ENCODE data around the gene ARX. TPM values are rescaled to one million over a fixed set of nuclear protein-coding genes. Genes with fewer than 3 reads are reported as not detected.

ARX gene
- polyA plus RNA-seq, 3 donors = not detected

DNA sequence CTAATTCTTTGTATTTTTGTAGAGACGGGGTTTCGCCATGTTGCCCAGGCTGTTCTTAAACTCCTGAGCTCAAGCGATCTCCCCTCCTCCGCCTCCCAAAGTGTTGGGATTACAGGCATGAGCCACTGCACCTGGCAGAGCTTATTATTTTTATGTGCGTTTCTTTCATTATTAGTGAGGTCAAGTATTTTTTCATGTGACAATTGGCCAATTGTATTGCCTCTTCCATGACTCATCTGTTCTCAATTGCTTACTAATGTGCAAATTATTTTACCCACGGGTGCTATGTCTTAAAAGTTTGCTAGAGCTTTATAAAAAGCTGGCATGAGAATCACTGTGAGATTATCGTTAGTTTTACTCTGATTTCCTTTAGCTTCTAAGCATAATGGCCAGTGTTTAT, 13.0 kb upstream of the ARX start:
- Mint-ChIP-seq H3K36me3 (no peaks in the 10 kb centered on the region), H3K27ac (no peak overlapping the region), H3K4me1 (no peaks in the 10 kb centered on the region), H3K9me3 (peaks cover 0 to 2% (median 0%) of the 10 kb centered on the region in 7 donors), H3K4me3 (no peak overlapping the region), H3K27me3 (ENCODE audit: low read depth in 3 of 3) (peaks cover 23 to 42% (median 36%) of the 10 kb centered on the region in 3 donors)
- H3K4me1 ChIP-seq (ENCODE audit: control insufficient read depth in 1 of 2, insufficient read depth in 2 of 2, low read length in 2 of 2) = no peaks in the 10 kb centered on the region
- no CpG with 5 or more reads among the region's 7 CpGs for WGBS (ENCODE audit: insufficient coverage)
- H3K4me2 ChIP-seq (replicated peaks; ENCODE audit: extremely low read depth, low read length, poor library complexity, severe bottlenecking) = no peak overlapping the region
- H3K36me3 ChIP-seq (replicated peaks in 1 of 2; ENCODE audit: control insufficient read depth in 1 of 2, insufficient read depth in 2 of 2, low read length in 2 of 2) = no peaks in the 10 kb centered on the region
- no peak overlapping the region for H2AFZ ChIP-seq (ENCODE audit: insufficient read depth, low read depth, low read length, poor library complexity, severe bottlenecking)
- intact Hi-C loops (cut with micrococcal nuclease) = no loop called here
- H4K20me1 ChIP-seq (ENCODE audit: insufficient read depth, low read length) = no peaks in the 10 kb centered on the region
- DNase-seq = no peak
- no peaks in the 10 kb centered on the region for H3K9me3 ChIP-seq (replicated peaks in 1 of 2; ENCODE audit: control insufficient read depth in 1 of 2, insufficient read depth in 1 of 2, low read length in 2 of 2)
- H3K27me3 ChIP-seq (ENCODE audit: control insufficient read depth in 2 of 2, insufficient read depth in 2 of 2, low read length in 2 of 2) = peaks cover 13 to 24% of the 10 kb centered on the region in 2 donors
- H3K9ac ChIP-seq (ENCODE audit: insufficient read depth, low read length, poor library complexity, severe bottlenecking) = no peak overlapping the region
- no peaks in the 10 kb centered on the region for H3K79me2 ChIP-seq (ENCODE audit: insufficient read depth, low read length)
- TF ChIP-seq, protein P1, sequence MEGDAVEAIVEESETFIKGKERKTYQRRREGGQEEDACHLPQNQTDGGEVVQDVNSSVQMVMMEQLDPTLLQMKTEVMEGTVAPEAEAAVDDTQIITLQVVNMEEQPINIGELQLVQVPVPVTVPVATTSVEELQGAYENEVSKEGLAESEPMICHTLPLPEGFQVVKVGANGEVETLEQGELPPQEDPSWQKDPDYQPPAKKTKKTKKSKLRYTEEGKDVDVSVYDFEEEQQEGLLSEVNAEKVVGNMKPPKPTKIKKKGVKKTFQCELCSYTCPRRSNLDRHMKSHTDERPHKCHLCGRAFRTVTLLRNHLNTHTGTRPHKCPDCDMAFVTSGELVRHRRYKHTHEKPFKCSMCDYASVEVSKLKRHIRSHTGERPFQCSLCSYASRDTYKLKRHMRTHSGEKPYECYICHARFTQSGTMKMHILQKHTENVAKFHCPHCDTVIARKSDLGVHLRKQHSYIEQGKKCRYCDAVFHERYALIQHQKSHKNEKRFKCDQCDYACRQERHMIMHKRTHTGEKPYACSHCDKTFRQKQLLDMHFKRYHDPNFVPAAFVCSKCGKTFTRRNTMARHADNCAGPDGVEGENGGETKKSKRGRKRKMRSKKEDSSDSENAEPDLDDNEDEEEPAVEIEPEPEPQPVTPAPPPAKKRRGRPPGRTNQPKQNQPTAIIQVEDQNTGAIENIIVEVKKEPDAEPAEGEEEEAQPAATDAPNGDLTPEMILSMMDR (IDR thresholded peaks at IDR 0.05) = no peak
- no peak overlapping the region for H3K27ac ChIP-seq (ENCODE audit: low read depth in 1 of 2, low read length in 2 of 2)
- no peak overlapping the region for H3K4me3 ChIP-seq (replicated peaks in 1 of 3; ENCODE audit: low read depth in 2 of 3, low read length in 3 of 3)

DNA sequence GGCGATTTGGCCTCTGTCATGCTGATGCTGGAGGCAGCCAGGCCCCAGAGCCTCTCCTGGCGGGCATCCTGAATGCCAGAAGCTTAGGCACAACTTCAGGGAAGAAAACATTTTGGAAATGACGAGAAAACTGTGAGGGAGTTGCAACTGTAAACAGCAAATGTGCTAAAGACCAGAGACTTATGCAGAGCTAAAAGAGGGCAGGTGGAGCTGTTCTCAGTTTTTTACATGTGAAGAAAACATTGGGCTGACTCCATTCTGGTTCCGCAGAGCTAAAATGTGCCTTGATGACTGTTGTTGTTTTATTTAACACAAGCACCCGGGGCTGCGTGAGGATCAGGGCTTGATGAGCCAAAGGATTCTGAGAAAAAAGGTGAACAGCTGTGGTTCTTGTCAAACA, 10.8 kb upstream of the ARX start:
- H3K9me3 Mint-ChIP-seq = peaks cover 0 to 9% (median 5%) of the 10 kb centered on the region in 7 donors
- Histone ChIP-seq H3K4me3 (replicated peaks in 1 of 3; ENCODE audit: low read depth in 2 of 3, low read length in 3 of 3) (no peak overlapping the region), H3K36me3 (replicated peaks in 1 of 2; ENCODE audit: control insufficient read depth in 1 of 2, insufficient read depth in 2 of 2, low read length in 2 of 2) (no peaks in the 10 kb centered on the region), H3K27me3 (ENCODE audit: control insufficient read depth in 2 of 2, insufficient read depth in 2 of 2, low read length in 2 of 2) (peaks cover 31 to 44% of the 10 kb centered on the region in 2 donors), H3K4me2 (replicated peaks; ENCODE audit: extremely low read depth, low read length, poor library complexity, severe bottlenecking) (no peak overlapping the region), H3K4me1 (ENCODE audit: control insufficient read depth in 1 of 2, insufficient read depth in 2 of 2, low read length in 2 of 2) (no peaks in the 10 kb centered on the region), H4K20me1 (ENCODE audit: insufficient read depth, low read length) (no peaks in the 10 kb centered on the region), H3K27ac (ENCODE audit: low read depth in 1 of 2, low read length in 2 of 2) (no peak overlapping the region), H2AFZ (ENCODE audit: insufficient read depth, low read depth, low read length, poor library complexity, severe bottlenecking) (no peak overlapping the region), H3K9ac (ENCODE audit: insufficient read depth, low read length, poor library complexity, severe bottlenecking) (no peak overlapping the region), H3K79me2 (ENCODE audit: insufficient read depth, low read length) (no peaks in the 10 kb centered on the region), H3K9me3 (replicated peaks in 1 of 2; ENCODE audit: control insufficient read depth in 1 of 2, insufficient read depth in 1 of 2, low read length in 2 of 2) (peaks cover 0 to 3% of the 10 kb centered on the region in 2 donors)
- TF ChIP-seq, protein P1 (IDR thresholded peaks at IDR 0.05) = no peak
- no peak for DNase-seq
- 64% methylated on average over 3 of the region's 6 CpGs for WGBS (ENCODE audit: insufficient coverage)
- H3K27me3 Mint-ChIP-seq (ENCODE audit: low read depth in 3 of 3) = peaks cover 40 to 59% (median 57%) of the 10 kb centered on the region in 3 donors
- no peak overlapping the region for H3K27ac Mint-ChIP-seq
- H3K4me1 Mint-ChIP-seq = peaks cover 11% of the 10 kb centered on the region
- H3K4me3 Mint-ChIP-seq = no peak overlapping the region
- H3K36me3 Mint-ChIP-seq = peaks cover 0 to 7% of the 10 kb centered on the region in 2 donors
- intact Hi-C loops (cut with micrococcal nuclease) = no loop called here

Data from CD14-positive monocyte (primary cell).